Measurements from ENCODE around the gene ASIC2.
"Not testable (repeated sequence)": the region's sequence is repeated elsewhere in the genome, so short reads cannot be mapped to it uniquely, and the experiment has no call there.

The ASIC2 gene

DNA sequence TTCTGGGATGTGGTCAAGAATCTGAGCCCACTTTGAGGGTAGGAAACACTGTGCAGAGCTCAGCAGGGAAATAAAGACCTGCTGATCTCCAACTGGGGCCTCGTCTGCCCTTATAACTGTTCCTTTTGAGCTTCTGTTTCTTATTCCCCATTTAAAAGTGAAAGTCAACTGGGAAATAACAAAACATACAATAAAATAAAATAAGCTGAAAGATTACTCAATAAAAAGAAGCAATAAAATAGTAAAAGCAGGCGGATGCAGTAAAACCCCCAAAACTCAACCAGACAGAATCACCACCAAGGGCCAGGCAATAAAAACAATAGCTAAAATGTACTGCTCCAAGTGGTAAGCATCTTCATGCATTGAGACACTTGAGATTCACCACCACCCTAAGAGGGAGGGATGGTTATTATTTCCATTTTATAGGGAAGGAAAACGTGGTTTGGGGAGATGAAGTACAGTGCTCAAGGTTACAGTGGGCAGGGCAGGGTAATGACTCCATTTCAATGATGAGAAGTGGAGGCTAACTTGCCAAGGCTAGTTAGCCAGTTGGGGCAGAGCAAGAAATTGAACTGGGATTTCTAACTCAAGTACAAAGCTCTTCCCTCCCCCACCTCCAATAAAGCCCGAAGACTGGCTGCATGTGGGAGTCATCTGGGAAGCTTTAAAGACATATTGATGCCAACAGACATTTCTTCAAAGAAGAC, 307.9 kb downstream of the ASIC2 start:
- Histone ChIP-seq H3K4me2 (ENCODE audit: low read length) (no peak overlapping the region), H3K9me3 (ENCODE audit: low read length) (no peaks in the 10 kb centered on the region), H3F3A (ENCODE audit: insufficient read depth, low read length) (no peaks in the 10 kb centered on the region)

DNA sequence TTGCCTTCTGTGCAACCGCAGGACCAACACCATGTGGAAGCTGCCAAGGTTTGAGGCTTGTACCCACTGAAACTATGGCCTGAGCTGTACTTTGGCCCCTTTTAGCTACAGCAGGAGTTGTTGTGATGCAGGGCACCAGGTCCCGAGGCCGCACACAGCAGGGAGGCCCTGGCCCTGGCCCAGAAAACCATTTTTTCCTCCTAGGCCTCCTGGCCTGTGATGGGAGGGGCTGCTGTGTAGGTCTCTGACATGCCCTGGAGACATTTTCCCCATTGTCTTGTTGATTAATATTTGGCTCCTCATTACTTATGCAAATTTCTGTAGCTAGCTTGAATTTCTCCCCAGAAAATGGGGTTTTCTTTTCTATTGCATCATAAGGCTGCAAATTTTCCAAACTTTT, 311.5 kb downstream of the ASIC2 start:
- H3K27ac ChIP-seq (ENCODE audit: low read depth, low read length, poor library complexity, severe bottlenecking); H3K4me2 ChIP-seq (ENCODE audit: low read length); H3K4me3 ChIP-seq (ENCODE audit: low read depth, low read length, poor library complexity, severe bottlenecking); H3K9me3 ChIP-seq (ENCODE audit: low read length); H3K9ac ChIP-seq (ENCODE audit: low read length); H3F3A ChIP-seq (ENCODE audit: insufficient read depth, low read length); H2AFZ ChIP-seq (ENCODE audit: low read length); H3K36me3 ChIP-seq (ENCODE audit: insufficient read depth, low read length); H4K20me1 ChIP-seq (ENCODE audit: insufficient read depth, low read length); H3K27me3 ChIP-seq (ENCODE audit: insufficient read depth, low read length); H3K4me1 ChIP-seq (ENCODE audit: insufficient read depth, low read length, severe bottlenecking); H3K9me2 ChIP-seq (ENCODE audit: low read depth, low read length); H3K79me2 ChIP-seq (ENCODE audit: insufficient read depth, low read length): not testable (repeated sequence)

More for the DNA sequence above, 307.9 kb downstream of the ASIC2 start:
- H2AFZ ChIP-seq (ENCODE audit: low read length) = no peak overlapping the region
- TF ChIP-seq EZH2 (IDR thresholded peaks at IDR 0.05; ENCODE audit: borderline replicate concordance, low read length) = no peak
- TF ChIP-seq, protein P1, sequence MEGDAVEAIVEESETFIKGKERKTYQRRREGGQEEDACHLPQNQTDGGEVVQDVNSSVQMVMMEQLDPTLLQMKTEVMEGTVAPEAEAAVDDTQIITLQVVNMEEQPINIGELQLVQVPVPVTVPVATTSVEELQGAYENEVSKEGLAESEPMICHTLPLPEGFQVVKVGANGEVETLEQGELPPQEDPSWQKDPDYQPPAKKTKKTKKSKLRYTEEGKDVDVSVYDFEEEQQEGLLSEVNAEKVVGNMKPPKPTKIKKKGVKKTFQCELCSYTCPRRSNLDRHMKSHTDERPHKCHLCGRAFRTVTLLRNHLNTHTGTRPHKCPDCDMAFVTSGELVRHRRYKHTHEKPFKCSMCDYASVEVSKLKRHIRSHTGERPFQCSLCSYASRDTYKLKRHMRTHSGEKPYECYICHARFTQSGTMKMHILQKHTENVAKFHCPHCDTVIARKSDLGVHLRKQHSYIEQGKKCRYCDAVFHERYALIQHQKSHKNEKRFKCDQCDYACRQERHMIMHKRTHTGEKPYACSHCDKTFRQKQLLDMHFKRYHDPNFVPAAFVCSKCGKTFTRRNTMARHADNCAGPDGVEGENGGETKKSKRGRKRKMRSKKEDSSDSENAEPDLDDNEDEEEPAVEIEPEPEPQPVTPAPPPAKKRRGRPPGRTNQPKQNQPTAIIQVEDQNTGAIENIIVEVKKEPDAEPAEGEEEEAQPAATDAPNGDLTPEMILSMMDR (IDR thresholded peaks at IDR 0.05; ENCODE audit: low read length) = no peak
- H3K79me2 ChIP-seq (ENCODE audit: insufficient read depth, low read length) = no peaks in the 10 kb centered on the region
- no peak overlapping the region for H3K27ac ChIP-seq (ENCODE audit: low read depth, low read length, poor library complexity, severe bottlenecking)
- H3K4me3 ChIP-seq (ENCODE audit: low read depth, low read length, poor library complexity, severe bottlenecking) = no peak overlapping the region
- H4K20me1 ChIP-seq (ENCODE audit: insufficient read depth, low read length) = no peaks in the 10 kb centered on the region
- H3K4me1 ChIP-seq (ENCODE audit: insufficient read depth, low read length, severe bottlenecking) = no peaks in the 10 kb centered on the region
- H3K9ac ChIP-seq (ENCODE audit: low read length) = no peak overlapping the region
- no peaks in the 10 kb centered on the region for H3K36me3 ChIP-seq (ENCODE audit: insufficient read depth, low read length)
- H3K9me2 ChIP-seq (ENCODE audit: low read depth, low read length) = no peaks in the 10 kb centered on the region
- no peaks in the 10 kb centered on the region for H3K27me3 ChIP-seq (ENCODE audit: insufficient read depth, low read length)

DNA sequence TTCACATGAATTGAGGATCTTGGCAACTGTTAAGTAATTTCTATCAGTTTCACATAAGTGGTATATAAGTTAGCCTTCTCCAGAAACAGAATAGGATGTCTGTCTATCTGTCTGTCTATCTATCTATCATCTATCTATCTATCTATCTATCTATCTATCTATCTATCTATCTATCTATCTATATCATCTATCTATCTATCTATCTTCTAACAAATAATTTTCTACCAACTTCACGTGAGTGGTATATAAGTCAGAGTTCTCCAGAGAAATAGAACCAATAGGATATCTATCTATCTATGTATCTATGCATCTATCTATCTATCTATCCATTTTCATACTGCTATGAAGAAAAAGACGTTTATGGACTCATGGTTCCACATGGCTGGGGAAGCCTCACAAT, 312.9 kb downstream of the ASIC2 start:
- no peaks in the 10 kb centered on the region for H3K36me3 ChIP-seq (ENCODE audit: insufficient read depth, low read length)
- no peaks in the 10 kb centered on the region for H3K4me1 ChIP-seq (ENCODE audit: insufficient read depth, low read length, severe bottlenecking)
- no peak overlapping the region for H2AFZ ChIP-seq (ENCODE audit: low read length)
- no peak overlapping the region for H3K4me3 ChIP-seq (ENCODE audit: low read depth, low read length, poor library complexity, severe bottlenecking)
- no peaks in the 10 kb centered on the region for H3F3A ChIP-seq (ENCODE audit: insufficient read depth, low read length)
- no peaks in the 10 kb centered on the region for H3K27me3 ChIP-seq (ENCODE audit: insufficient read depth, low read length)
- H3K9me2 ChIP-seq (ENCODE audit: low read depth, low read length) = no peaks in the 10 kb centered on the region
- no peaks in the 10 kb centered on the region for H4K20me1 ChIP-seq (ENCODE audit: insufficient read depth, low read length)
- no peak overlapping the region for H3K9ac ChIP-seq (ENCODE audit: low read length)
- no peak for TF ChIP-seq EZH2 (IDR thresholded peaks at IDR 0.05; ENCODE audit: borderline replicate concordance, low read length)
- TF ChIP-seq, protein P1 (IDR thresholded peaks at IDR 0.05; ENCODE audit: low read length) = no peak
- no peak overlapping the region for H3K4me2 ChIP-seq (ENCODE audit: low read length)
- no peaks in the 10 kb centered on the region for H3K79me2 ChIP-seq (ENCODE audit: insufficient read depth, low read length)
- H3K27ac ChIP-seq (ENCODE audit: low read depth, low read length, poor library complexity, severe bottlenecking) = no peak overlapping the region
- H3K9me3 ChIP-seq (ENCODE audit: low read length) = no peaks in the 10 kb centered on the region

DNA sequence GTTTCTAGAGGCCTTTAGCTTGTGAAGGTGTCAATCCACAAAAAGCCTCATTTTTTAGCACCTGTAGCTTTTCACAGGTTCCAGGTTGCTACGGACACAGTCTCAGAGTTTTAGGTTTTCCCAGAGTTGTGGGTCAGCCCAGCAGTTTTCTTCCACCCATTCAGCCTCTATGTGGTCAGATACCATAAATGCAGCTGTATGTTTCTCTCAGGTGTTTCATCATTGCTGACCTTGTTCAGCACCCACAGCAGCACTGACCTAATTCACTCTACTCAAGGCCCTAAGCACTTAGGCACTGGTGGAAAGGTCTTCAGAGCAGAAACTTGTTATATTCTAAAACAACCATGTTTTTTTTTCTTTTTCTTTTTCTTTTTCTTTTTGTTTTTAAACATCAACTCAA, 316.5 kb downstream of the ASIC2 start:
- H3K27me3 ChIP-seq (ENCODE audit: insufficient read depth, low read length) = no peaks in the 10 kb centered on the region
- no peak overlapping the region for H3K9ac ChIP-seq (ENCODE audit: low read length)
- H3K79me2 ChIP-seq (ENCODE audit: insufficient read depth, low read length) = no peaks in the 10 kb centered on the region
- H3K4me2 ChIP-seq (ENCODE audit: low read length) = no peak overlapping the region
- no peak for TF ChIP-seq EZH2 (IDR thresholded peaks at IDR 0.05; ENCODE audit: borderline replicate concordance, low read length)
- TF ChIP-seq, protein P1 (IDR thresholded peaks at IDR 0.05; ENCODE audit: low read length) = no peak
- no peak overlapping the region for H2AFZ ChIP-seq (ENCODE audit: low read length)
- no peak overlapping the region for H3K4me3 ChIP-seq (ENCODE audit: low read depth, low read length, poor library complexity, severe bottlenecking)
- H3K9me2 ChIP-seq (ENCODE audit: low read depth, low read length) = no peaks in the 10 kb centered on the region
- H3K36me3 ChIP-seq (ENCODE audit: insufficient read depth, low read length) = no peaks in the 10 kb centered on the region
- no peaks in the 10 kb centered on the region for H4K20me1 ChIP-seq (ENCODE audit: insufficient read depth, low read length)
- no peaks in the 10 kb centered on the region for H3F3A ChIP-seq (ENCODE audit: insufficient read depth, low read length)
- no peak overlapping the region for H3K27ac ChIP-seq (ENCODE audit: low read depth, low read length, poor library complexity, severe bottlenecking)
- no peaks in the 10 kb centered on the region for H3K4me1 ChIP-seq (ENCODE audit: insufficient read depth, low read length, severe bottlenecking)
- no peaks in the 10 kb centered on the region for H3K9me3 ChIP-seq (ENCODE audit: low read length)

Measured in OCI-LY1 (cell line).